ENCODE results near the gene CYTH3.

The CYTH3 gene

DNA sequence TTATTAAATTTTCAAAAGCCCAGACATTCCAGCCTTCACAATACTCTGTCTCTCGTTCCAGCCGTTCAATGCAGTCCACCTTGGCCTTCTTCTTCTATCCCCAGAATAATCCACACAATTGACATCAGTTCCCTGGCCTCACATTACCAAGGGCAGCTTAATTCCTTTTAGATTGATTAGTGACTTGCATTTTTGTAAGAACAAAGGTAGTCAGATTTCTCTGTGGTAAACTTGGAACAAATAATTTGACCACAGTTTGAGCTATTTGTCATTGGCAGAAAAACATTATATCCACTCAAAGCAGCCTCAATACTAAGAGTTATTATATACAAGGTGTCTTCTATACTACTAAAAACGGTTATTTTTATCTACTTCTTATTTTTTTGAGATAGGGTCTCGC, 5.1 kb upstream of the CYTH3 start:
- DNase-seq (ENCODE audit: low read depth in 1 of 2, low spot score in 1 of 2) = no peak
- no peak for TF ChIP-seq POLR2AphosphoS5 (IDR thresholded peaks at IDR 0.05; ENCODE audit: low read depth)
- TF ChIP-seq, protein P1, sequence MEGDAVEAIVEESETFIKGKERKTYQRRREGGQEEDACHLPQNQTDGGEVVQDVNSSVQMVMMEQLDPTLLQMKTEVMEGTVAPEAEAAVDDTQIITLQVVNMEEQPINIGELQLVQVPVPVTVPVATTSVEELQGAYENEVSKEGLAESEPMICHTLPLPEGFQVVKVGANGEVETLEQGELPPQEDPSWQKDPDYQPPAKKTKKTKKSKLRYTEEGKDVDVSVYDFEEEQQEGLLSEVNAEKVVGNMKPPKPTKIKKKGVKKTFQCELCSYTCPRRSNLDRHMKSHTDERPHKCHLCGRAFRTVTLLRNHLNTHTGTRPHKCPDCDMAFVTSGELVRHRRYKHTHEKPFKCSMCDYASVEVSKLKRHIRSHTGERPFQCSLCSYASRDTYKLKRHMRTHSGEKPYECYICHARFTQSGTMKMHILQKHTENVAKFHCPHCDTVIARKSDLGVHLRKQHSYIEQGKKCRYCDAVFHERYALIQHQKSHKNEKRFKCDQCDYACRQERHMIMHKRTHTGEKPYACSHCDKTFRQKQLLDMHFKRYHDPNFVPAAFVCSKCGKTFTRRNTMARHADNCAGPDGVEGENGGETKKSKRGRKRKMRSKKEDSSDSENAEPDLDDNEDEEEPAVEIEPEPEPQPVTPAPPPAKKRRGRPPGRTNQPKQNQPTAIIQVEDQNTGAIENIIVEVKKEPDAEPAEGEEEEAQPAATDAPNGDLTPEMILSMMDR (IDR thresholded peaks at IDR 0.05; ENCODE audit: insufficient read depth, low read length) = no peak
- no peak for TF ChIP-seq GABPA (IDR thresholded peaks at IDR 0.05; ENCODE audit: low read depth)
- no peak for TF ChIP-seq SPI1 (IDR thresholded peaks at IDR 0.05; ENCODE audit: borderline replicate concordance, low read depth)
- TF ChIP-seq, protein P2, sequence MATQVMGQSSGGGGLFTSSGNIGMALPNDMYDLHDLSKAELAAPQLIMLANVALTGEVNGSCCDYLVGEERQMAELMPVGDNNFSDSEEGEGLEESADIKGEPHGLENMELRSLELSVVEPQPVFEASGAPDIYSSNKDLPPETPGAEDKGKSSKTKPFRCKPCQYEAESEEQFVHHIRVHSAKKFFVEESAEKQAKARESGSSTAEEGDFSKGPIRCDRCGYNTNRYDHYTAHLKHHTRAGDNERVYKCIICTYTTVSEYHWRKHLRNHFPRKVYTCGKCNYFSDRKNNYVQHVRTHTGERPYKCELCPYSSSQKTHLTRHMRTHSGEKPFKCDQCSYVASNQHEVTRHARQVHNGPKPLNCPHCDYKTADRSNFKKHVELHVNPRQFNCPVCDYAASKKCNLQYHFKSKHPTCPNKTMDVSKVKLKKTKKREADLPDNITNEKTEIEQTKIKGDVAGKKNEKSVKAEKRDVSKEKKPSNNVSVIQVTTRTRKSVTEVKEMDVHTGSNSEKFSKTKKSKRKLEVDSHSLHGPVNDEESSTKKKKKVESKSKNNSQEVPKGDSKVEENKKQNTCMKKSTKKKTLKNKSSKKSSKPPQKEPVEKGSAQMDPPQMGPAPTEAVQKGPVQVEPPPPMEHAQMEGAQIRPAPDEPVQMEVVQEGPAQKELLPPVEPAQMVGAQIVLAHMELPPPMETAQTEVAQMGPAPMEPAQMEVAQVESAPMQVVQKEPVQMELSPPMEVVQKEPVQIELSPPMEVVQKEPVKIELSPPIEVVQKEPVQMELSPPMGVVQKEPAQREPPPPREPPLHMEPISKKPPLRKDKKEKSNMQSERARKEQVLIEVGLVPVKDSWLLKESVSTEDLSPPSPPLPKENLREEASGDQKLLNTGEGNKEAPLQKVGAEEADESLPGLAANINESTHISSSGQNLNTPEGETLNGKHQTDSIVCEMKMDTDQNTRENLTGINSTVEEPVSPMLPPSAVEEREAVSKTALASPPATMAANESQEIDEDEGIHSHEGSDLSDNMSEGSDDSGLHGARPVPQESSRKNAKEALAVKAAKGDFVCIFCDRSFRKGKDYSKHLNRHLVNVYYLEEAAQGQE (IDR thresholded peaks at IDR 0.05; ENCODE audit: insufficient replicate concordance, low read depth) = no peak
- Histone ChIP-seq H3K27me3 (ENCODE audit: insufficient read depth, poor library complexity, severe bottlenecking) (no peaks in the 10 kb centered on the region), H3K4me3 (replicated peaks; ENCODE audit: insufficient read depth, low read length) (no peak overlapping the region), H3K27ac (replicated peaks) (no peak overlapping the region)

DNA sequence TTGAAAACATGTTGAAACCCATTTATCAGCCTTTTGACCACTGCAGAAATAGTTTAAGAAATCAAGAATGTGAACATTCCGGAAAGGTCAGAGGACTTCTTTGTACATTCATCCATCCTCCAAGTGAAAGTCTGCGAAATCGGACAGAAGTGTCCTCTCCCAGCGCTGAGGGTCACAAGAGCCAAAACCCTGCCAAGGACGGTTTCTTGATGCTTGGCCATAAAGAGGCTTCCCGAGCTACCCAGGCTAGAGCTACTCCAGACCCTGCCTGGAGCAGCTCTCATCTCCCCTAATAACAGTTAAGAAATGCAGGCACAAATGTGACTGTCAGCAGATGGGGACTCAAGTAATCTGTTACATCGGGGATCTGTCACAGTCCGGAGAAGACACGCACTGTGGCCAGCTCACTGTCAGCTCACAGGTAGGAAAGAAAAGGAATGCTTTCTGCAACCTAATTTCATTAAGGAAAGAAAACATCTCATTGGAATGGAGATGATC, 4.5 kb upstream of the CYTH3 start:
- Histone ChIP-seq H3K27me3 (ENCODE audit: insufficient read depth, poor library complexity, severe bottlenecking) (no peaks in the 10 kb centered on the region), H3K27ac (replicated peaks) (no peak overlapping the region), H3K4me3 (replicated peaks; ENCODE audit: insufficient read depth, low read length) (no peak overlapping the region)
- DNase-seq (ENCODE audit: low read depth in 1 of 2, low spot score in 1 of 2) = no peak
- TF ChIP-seq, protein P1 (IDR thresholded peaks at IDR 0.05; ENCODE audit: insufficient read depth, low read length) = no peak
- TF ChIP-seq POLR2AphosphoS5 (IDR thresholded peaks at IDR 0.05; ENCODE audit: low read depth) (no peak), SPI1 (IDR thresholded peaks at IDR 0.05; ENCODE audit: borderline replicate concordance, low read depth) (no peak), GABPA (IDR thresholded peaks at IDR 0.05; ENCODE audit: low read depth) (no peak)
- TF ChIP-seq, protein P2 (IDR thresholded peaks at IDR 0.05; ENCODE audit: insufficient replicate concordance, low read depth) = no peak

DNA sequence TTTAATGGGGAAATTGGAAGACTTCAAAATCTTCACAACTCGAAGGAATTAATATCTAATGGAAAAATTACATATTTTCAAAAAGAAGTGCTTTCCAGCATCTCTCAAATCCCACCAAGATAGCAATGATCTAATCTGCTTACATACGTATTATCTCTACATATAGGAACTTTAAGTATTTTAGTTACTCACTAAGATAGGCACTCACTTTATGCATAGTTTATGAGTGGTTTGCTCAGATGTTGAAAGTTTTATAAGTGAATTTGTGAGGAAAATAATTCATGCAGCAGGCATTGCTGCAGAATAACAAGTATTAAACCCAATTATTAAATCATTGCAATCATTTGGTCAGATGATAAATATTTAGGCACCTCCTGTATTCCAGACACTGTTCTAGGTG, 2.3 kb upstream of the CYTH3 start:
- no peak overlapping the region for H3K4me3 ChIP-seq (replicated peaks; ENCODE audit: insufficient read depth, low read length)
- no peak for TF ChIP-seq SPI1 (IDR thresholded peaks at IDR 0.05; ENCODE audit: borderline replicate concordance, low read depth)
- TF ChIP-seq GABPA (IDR thresholded peaks at IDR 0.05; ENCODE audit: low read depth) = no peak
- no peak for TF ChIP-seq POLR2AphosphoS5 (IDR thresholded peaks at IDR 0.05; ENCODE audit: low read depth)
- TF ChIP-seq, protein P1 (IDR thresholded peaks at IDR 0.05; ENCODE audit: insufficient read depth, low read length) = no peak
- TF ChIP-seq, protein P2 (IDR thresholded peaks at IDR 0.05; ENCODE audit: insufficient replicate concordance, low read depth) = no peak
- no peak overlapping the region for H3K27ac ChIP-seq (replicated peaks)
- no peak for DNase-seq (ENCODE audit: low read depth in 1 of 2, low spot score in 1 of 2)
- no peaks in the 10 kb centered on the region for H3K27me3 ChIP-seq (ENCODE audit: insufficient read depth, poor library complexity, severe bottlenecking)

Data from HL-60 (cell line).